PC-3 (cell line): Measurements from ENCODE around the gene LRIT1. TPM values are rescaled to one million over a fixed set of nuclear protein-coding genes. Genes with fewer than 3 reads are reported as not detected.

ENCODE experiments used
- ATAC-seq: fragments of 200-7000 bp; cut with Tn5 transposase; 2 replicates; pipeline ENCODE4 v1.9.1; 2020; ENCODE audit warnings: mild to moderate bottlenecking, moderate library complexity
- BruUV-seq: library from RNA; stranded (reverse); fragments of 400-500 nt; replicated peaks from 2 replicates; lab custom pipeline; 2021; lab: Mats Ljungman, UMichigan
- CTCF ChIA-PET: fragments of 300-600 bp; sonication (Branson Sonifier 250); formaldehyde crosslinking; loops from one replicate; lab custom pipeline; 2022; ENCODE audit warnings: antibody characterized with exemption; lab: Charles Lee
- POLR2A ChIA-PET: fragments of 300-600 bp; sonication (Branson Sonifier 250); formaldehyde crosslinking; loops from one replicate; lab custom pipeline; 2022; ENCODE audit warnings: antibody characterized with exemption; ENCODE audit not compliant: unreplicated experiment; lab: Charles Lee
- DNase-seq: peaks from one replicate; pipeline ENCODE4 v3.0.0-alpha.2; 2015
- H2AFZ ChIP-seq: fragments of 300-600 bp; sonication (generic); 2 replicates; pipeline ENCODE4 v1.6.0; 2016; ENCODE audit warnings: antibody characterized with exemption, low read length
- H3F3A ChIP-seq: fragments of 300-600 bp; sonication (generic); one replicate; pipeline ENCODE4 v1.6.0; 2017; ENCODE audit warnings: antibody characterized with exemption, low read length, control low read depth, mild to moderate bottlenecking; ENCODE audit not compliant: unreplicated experiment
- H3K27ac ChIP-seq: fragments of 300-600 bp; sonication (generic); 2 replicates; pipeline ENCODE4 v1.5.1; 2016; ENCODE audit warnings: mild to moderate bottlenecking, low read length
- H3K27me3 ChIP-seq: fragments of 300-600 bp; sonication (generic); 2 replicates; pipeline ENCODE4 v1.6.1; 2016; ENCODE audit warnings: low read length, mixed read lengths
- H3K36me3 ChIP-seq: fragments of 300-600 bp; sonication (generic); 2 replicates; pipeline ENCODE4 v1.6.1; 2016; ENCODE audit warnings: low read depth, mixed run types, low read length, mixed read lengths
- H3K4me1 ChIP-seq: fragments of 300-600 bp; sonication (generic); 2 replicates; pipeline ENCODE4 v1.5.1; 2016; ENCODE audit warnings: low read length; ENCODE audit not compliant: insufficient read depth
- H3K4me2 ChIP-seq: fragments of 300-600 bp; sonication (generic); 2 replicates; pipeline ENCODE4 v1.6.0; 2016; ENCODE audit warnings: low read length
- H3K4me3 ChIP-seq: fragments of 300-600 bp; sonication (generic); 2 replicates; pipeline ENCODE4 v1.5.1; 2016; ENCODE audit warnings: mild to moderate bottlenecking, low read length, mixed read lengths
- H3K79me2 ChIP-seq: fragments of 300-600 bp; sonication (generic); 2 replicates; pipeline ENCODE4 v1.6.1; 2017; ENCODE audit warnings: low read length, mixed read lengths
- H3K9ac ChIP-seq: fragments of 300-600 bp; sonication (generic); 2 replicates; pipeline ENCODE4 v1.6.0; 2016; ENCODE audit warnings: mild to moderate bottlenecking, low read length
- H3K9me2 ChIP-seq: fragments of 300-600 bp; sonication (generic); replicated peaks from 2 replicates; pipeline ENCODE4 v1.6.1; 2016; ENCODE audit warnings: mixed run types, low read length, mixed read lengths
- H3K9me3 ChIP-seq: fragments of 300-600 bp; sonication (generic); 2 replicates; pipeline ENCODE4 v1.6.1; 2016; ENCODE audit warnings: low read length, mixed read lengths
- H4K20me1 ChIP-seq: fragments of 300-600 bp; sonication (generic); 2 replicates; pipeline ENCODE4 v1.6.1; 2016; ENCODE audit warnings: low read length, mixed read lengths
- CTCF ChIP-seq: fragments of 300-600 bp; sonication (generic); conservative IDR thresholded peaks from 2 replicates; pipeline ENCODE4 v1.5.1; 2017; ENCODE audit warnings: antibody characterized with exemption, low read depth, mild to moderate bottlenecking, low read length
- EZH2 ChIP-seq: fragments of 300-600 bp; sonication (generic); IDR thresholded peaks from one replicate; pipeline ENCODE4 v1.6.1; 2017; ENCODE audit warnings: antibody characterized with exemption, mild to moderate bottlenecking, low read length; ENCODE audit not compliant: unreplicated experiment
- EZH2phosphoT487 ChIP-seq: fragments of 300-600 bp; sonication (generic); IDR thresholded peaks from 2 replicates; pipeline ENCODE4 v1.6.1; 2018; ENCODE audit warnings: mild to moderate bottlenecking, antibody characterized with exemption, low read length, borderline replicate concordance
- intact Hi-C: fragments of 100-400 bp; cut with micrococcal nuclease; formaldehyde crosslinking; loops from 2 replicates; pipeline ENCODE4 v1.9.0; 2023
- total RNA-seq: library from RNA; depleted of rRNA; stranded (reverse); fragments of >200 nt; gene quantifications from 2 replicates; pipeline ENCODE4 v1.2.3, GENCODE V29; 2014

LRIT1 gene
- total RNA-seq, 1 experiment from 2014 or later, result not detected

GRCh38 chr10:84221916-84222315 lies 19.4 kb downstream of the LRIT1 start:
- Histone ChIP-seq H3K27me3 (peaks cover 9% of the 10 kb centered on the region), H2AFZ (no peak overlapping the region), H3K79me2 (no peaks in the 10 kb centered on the region), H3K9me3 (no peaks in the 10 kb centered on the region), H3K9me2 (no peaks in the 10 kb centered on the region), H3K27ac (no peak overlapping the region), H3F3A (no peaks in the 10 kb centered on the region), H3K4me2 (no peak overlapping the region), H4K20me1 (no peaks in the 10 kb centered on the region), H3K9ac (no peak overlapping the region), H3K36me3 (no peaks in the 10 kb centered on the region), H3K4me1 (no peaks in the 10 kb centered on the region), H3K4me3 (no peak overlapping the region)
- DNase-seq (no peak), ATAC-seq (no peak)
- intact Hi-C loops, result no loop called here
- CTCF ChIA-PET, result no interaction called here
- POLR2A ChIA-PET, result no interaction called here
- TF ChIP-seq EZH2 (no peak), EZH2phosphoT487 (no peak), CTCF (no peak)
- BruUV-seq, result no TSS peak

GRCh38 chr10:84217746-84218145 lies 23.6 kb downstream of the LRIT1 start:
- no peaks in the 10 kb centered on the region for H3F3A ChIP-seq
- DNase-seq (no peak), ATAC-seq (no peak)
- H3K4me1 ChIP-seq, result no peaks in the 10 kb centered on the region
- no TSS peak for BruUV-seq
- ChIA-PET POLR2A (no interaction called here), CTCF (no interaction called here)
- no peaks in the 10 kb centered on the region for H3K79me2 ChIP-seq
- no peaks in the 10 kb centered on the region for H3K36me3 ChIP-seq
- H4K20me1 ChIP-seq, result no peaks in the 10 kb centered on the region
- no peak overlapping the region for H3K27ac ChIP-seq
- intact Hi-C loops, result no loop called here
- no peak overlapping the region for H3K4me2 ChIP-seq
- H3K9me3 ChIP-seq, result no peaks in the 10 kb centered on the region
- H3K27me3 ChIP-seq, result peaks cover 7% of the 10 kb centered on the region
- TF ChIP-seq EZH2phosphoT487, result no peak
- no peak for TF ChIP-seq EZH2
- TF ChIP-seq CTCF, result no peak
- H3K9ac ChIP-seq, result no peak overlapping the region
- H3K4me3 ChIP-seq, result no peak overlapping the region
- no peak overlapping the region for H2AFZ ChIP-seq
- H3K9me2 ChIP-seq, result no peaks in the 10 kb centered on the region

GRCh38 chr10:84216834-84217233 lies 24.5 kb downstream of the LRIT1 start:
- no peaks in the 10 kb centered on the region for H3K79me2 ChIP-seq
- BruUV-seq, result no TSS peak
- no peaks in the 10 kb centered on the region for H4K20me1 ChIP-seq
- H3F3A ChIP-seq, result no peaks in the 10 kb centered on the region
- H2AFZ ChIP-seq, result no peak overlapping the region
- H3K9ac ChIP-seq, result no peak overlapping the region
- H3K4me3 ChIP-seq, result no peak overlapping the region
- H3K27me3 ChIP-seq, result no peaks in the 10 kb centered on the region
- H3K27ac ChIP-seq, result no peak overlapping the region
- H3K4me2 ChIP-seq, result no peak overlapping the region
- H3K4me1 ChIP-seq, result no peaks in the 10 kb centered on the region
- intact Hi-C loops, result no loop called here
- ATAC-seq (no peak), DNase-seq (no peak)
- no peaks in the 10 kb centered on the region for H3K9me2 ChIP-seq
- POLR2A ChIA-PET, result no interaction called here
- CTCF ChIA-PET, result no interaction called here
- TF ChIP-seq EZH2phosphoT487 (no peak), CTCF (no peak), EZH2 (no peak)
- H3K9me3 ChIP-seq, result no peaks in the 10 kb centered on the region
- H3K36me3 ChIP-seq, result no peaks in the 10 kb centered on the region
